Suppressor macrophage treated with lipopolysaccharide for 1 hour (primary cell): ENCODE data around the gene PDHX.
A peak's percentile ranks its signal among the peaks of the same experiment; 100 is the strongest.

Experiments used
- DNase-seq, 3 donors: peaks; one replicate each; pipeline ENCODE4 v3.0.0-alpha.2; 2020 to 2022

PDHX gene

DNA sequence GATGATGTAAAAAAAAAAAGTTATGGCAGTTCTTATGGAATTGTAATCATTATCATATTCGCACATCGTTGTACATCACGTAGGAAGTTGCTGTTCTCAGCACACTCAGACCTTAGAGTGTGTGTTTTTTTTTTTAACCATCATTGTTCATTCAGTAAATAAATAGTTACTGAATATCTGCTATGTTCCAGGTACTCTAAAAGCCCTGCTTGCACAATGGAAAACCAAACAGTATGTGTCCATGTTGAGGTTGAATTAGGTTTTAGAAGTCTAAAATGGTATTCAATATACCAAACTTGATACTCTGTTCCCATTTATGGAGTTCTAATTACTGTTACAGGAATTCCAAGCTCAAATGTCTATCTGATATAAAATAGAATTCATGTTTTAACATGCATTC is 41.2 kb downstream of the PDHX start:
- no peak for DNase-seq

DNA sequence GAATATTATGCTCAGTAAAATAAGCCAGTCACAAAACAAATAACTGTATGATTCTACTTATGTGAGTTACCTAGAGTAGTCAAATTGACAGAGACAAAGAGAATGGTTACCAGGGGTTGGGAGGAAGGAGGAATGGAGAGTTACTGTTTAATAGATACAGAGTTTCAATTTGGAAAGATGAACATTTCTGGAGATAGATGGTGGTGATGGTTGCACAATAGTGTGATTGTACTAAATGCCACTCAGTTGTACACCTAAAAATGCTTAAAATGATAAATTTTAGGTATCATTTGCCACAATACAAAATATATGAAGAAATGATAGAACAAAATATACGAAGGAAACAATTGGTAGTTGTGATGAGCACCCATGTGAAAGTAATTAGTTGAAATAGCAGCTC is 43.4 kb downstream of the PDHX start:
- no peak for DNase-seq

DNA sequence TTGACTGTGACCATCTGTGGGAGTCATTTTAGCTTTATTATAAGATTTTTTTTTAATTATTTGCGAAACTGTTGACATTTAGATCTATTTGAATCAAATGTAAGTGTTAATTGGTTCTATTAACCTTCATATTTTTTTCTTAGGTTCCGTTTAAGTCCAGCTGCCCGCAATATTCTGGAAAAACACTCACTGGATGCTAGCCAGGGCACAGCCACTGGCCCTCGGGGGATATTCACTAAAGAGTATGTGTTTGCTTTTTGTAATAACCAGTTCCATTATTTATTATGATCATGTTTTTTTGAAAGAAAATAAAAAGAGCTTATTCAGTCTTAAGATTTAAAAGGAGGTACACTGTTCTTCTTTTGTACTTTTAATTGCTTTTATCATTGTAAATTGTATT is 43.9 kb downstream of the PDHX start:
- no peak for DNase-seq

DNA sequence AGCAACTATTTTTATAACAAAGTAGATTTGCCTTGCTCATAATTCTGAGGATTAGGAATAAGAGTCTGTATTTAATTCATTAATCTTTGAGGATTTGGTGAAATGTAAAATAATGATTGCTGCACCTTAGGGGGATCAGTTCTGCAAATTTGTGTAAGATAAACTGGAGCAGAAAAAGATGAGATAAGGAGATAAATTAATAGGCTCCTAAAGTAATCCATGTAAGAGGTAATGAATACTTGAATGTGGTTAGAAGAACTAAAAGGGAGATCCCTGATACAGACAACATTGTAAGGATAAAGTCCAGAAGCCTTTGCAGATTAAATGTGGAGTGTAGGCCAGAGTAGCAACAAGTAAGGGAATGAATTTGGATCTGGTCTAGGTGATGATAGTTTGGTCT is 45.6 kb downstream of the PDHX start:
- no peak for DNase-seq

DNA sequence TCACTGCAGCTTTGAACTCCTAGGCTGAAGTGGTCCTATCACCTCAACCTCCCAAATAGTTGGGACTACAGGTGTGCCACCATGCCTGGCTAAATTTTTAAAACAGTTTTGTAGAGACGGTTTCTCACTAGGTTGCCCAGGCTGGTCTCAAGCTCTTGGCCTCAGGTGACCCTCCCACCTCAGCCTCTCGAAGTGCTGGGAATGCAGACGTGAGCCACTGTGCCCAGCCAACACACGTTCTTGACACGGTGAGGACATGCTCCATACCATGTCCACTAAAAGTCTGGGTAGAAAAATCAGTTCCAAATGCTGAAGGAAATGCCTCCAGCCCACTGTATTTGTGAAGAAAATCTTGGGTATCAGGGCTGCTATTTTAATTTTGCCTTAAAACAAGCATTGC is 46.9 kb downstream of the PDHX start:
- no peak for DNase-seq

DNA sequence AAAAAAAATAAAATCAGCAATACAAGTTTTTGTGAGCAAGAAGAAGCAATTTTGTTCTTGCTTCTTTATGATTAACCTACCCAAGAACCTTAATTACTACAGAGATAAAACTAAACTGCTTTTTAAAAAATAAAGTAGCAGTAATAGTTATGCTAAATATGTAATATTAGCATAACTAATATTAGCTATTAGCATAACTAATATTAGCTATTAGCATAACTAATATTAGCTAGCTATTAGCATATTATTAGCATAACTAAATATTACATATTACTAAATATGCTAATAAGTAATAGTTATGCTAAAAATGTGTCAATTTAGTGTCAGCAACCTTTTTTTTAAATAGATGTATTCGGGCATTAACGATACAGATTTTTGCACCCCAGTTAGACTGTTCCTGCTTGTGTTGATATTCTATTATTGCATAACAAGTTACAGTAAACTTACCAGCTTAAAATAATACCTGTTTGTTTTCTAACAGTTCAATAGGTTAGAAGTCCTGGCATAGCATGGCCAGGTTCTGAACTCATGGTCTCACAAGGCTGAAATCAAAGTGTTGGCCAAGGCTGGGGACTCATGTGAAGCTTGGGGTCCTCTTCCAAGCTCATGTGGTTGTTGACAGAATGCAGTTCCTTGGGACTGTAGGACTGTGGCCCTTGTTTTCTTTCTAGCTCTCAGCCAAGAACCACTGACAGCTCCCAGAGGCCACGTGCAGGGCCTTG is 48.4 kb downstream of the PDHX start:
- DNase-seq = no peak

DNA sequence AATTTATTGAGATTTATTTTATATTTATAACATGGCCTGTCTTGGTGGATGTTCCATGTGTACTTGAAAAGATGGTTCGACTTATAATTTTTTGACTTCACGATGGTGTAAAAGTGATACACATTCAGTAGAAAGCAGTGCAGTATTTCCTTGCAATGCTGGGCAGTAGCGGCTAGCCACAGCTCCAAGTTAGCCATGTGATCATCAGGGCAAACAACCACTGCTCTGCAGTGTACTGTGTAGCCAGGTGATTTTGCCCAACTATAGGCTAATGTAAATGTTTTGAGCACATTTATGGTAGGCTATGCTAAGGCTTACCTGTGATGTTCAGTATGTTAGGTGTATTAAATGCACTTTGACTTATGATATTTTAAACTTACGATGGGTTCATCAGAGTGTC is 52.4 kb downstream of the PDHX start:
- no peak for DNase-seq

DNA sequence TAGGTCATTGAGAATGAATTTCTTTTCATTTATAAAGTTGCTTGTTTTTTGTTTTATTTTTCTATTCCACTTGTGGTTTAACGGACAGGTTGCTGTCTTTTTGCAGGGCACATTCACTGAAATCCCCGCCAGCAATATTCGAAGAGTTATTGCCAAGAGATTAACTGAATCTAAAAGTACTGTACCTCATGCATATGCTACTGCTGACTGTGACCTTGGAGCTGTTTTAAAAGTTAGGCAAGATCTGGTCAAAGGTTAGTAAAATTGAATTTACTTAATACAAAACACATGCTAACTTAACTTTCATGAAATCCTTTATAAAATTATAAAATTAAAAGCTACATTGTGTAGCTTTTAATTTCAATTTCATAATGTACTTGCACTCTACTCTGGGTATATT is 53.6 kb downstream of the PDHX start:
- DNase-seq = no peak

DNA sequence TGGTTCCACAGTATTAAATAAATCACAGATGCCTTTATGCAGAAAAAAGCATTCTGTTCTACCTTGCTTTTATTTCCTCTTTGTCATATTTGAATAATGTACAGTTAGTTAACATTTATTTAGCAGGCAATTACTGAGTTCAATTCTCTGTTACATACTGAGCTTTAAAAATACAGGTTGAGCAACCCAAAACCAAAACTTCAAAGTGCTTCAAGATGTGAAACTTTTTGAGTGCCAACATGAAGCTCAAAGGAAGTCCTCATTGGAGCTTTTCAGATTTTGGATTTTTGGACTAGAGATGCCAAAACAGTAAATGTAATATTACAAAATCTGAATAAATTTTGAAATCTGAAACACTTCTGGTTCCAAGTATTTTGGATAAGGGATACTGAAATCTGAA is 54.1 kb downstream of the PDHX start:
- DNase-seq = no peak

DNA sequence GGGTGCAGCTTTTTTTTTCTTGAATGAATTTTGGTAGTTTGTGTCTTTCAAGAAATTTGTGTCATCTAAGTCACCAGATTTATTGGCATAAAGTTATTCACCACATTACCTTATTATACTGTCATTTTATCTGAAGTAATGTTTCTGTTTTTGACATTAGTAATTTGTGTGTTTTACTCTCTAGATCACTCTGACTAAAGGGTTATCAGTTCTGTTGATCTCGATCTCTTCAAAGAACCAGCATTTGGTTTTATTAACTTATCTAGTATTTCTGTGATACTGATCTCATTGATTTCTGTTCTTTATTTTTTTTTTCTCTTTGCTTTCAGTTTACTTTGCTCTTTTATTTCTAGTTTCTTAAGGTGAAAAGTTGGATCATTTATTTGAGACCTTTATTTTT is 55.5 kb downstream of the PDHX start:
- DNase-seq = no peak

DNA sequence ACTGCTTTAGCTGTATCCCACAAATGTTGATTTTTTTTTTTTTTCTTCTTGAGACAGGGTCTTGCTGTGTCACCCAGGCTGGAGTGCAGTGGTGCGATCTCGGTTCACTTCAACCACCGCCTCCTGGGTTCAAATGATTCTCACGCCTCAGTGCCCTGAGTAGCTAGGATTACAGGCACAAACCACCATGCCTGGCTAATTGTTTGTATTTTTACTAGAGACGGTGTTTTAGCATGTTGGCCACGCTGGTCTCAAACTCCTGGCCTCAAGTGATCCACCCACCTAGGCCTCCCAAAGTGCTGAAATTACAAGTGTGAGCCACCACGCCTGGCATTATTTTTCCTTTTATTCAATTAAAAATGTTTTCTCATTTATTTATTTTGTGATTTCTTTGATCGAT is 55.9 kb downstream of the PDHX start:
- no peak for DNase-seq

DNA sequence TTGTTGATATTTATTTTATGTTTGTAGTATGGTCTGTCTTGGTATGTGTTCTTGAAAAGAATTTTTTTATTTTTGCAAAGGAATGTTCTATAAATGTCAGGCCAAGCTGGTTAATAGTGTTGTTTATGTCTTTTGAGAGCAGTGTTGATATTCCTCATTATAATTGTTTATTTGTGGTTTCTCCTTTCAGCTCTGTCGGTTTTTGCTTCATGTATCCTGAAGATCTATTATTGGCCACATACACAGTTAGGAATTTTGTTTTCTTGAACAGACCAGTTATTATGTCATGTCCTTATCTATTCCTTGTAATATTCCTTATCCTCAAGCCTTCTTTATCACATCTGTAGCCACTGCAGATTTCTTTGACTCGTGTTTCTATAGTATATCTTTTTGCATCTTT is 56.5 kb downstream of the PDHX start:
- DNase-seq = no peak

DNA sequence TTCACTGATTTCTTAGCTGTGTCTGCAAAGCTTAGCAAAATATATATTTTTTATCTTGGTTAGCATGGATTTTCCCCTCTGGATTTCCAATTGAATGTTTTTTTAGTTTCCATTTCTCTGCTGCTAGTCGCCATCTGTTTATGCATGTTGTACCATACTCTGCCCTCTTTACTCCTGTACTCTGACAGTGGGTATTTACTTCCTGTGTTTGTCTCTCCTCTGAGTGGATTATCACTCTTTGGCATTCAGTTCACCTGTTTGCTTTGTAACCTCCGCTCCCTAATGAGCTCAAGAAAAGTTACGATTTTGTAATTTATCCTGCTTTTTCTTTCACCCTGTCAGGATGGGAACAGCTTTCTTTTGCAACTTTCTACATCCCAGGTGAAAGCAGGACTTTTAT is 59.1 kb downstream of the PDHX start:
- no peak for DNase-seq

DNA sequence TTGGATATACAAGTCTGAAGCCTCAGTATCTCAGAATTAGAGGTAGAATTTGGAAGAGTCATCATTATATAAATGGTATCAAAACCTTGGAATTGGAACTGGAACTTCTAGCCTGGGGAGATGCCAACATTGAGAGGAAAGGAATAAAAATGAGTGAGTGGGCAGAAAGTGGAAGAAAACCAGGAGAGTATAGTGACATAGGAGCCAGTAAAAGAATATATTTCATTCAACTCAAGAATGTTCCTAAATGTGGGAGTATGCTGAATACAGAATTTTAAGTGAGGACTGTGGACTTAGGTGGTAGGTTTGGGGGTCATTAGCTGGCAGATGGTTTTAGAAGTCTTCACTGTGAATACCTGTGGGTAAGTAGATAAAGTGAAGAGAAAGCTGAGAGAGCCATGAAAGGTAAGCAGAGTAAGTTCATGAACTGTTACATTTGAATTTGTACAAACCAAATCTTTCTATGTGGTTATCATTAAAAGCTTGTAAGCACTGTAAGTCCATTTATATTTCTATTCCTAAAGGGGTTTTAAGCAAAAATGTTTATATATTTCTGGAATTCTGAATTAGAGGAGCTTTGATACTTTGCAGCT is 60.2 kb downstream of the PDHX start:
- no peak for DNase-seq

DNA sequence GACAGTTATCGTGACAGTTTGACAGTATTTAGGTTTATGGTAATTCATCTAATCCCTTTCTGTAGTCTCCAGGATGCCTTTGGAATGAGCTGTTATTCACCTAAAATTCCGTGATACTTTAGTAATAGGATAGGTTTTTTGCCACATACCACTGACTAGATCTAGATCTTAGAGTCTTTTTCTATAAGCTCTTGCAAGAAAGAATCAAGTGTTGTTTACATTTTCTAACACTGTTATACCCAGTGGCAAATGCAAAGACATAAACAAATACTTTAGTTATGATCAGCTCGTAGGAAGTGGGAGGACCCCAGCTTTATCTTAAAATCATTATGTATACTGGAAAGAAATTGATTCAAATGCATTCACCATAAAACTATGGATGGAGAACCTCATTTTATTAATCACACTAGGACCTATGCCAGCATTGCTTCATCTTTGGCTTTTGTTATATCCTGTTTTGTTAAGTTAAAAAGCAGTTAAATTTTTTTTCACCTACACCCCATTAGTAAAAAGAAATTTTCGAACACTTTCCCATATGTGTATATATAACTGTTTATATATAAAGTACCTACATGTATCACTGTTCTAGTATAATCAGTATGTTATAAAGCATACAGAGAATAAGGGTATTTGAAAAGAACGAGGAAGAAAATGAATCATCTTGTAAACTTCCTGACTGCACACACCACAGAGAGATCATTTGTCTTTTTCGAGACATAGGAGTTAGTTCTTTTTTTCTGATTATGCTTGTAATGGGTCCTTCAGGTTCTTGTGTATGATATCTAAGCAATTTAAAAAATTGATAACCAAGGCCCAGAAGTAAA is 60.9 kb downstream of the PDHX start:
- peak; percentile 7 to 42 (median 31) for DNase-seq

DNA sequence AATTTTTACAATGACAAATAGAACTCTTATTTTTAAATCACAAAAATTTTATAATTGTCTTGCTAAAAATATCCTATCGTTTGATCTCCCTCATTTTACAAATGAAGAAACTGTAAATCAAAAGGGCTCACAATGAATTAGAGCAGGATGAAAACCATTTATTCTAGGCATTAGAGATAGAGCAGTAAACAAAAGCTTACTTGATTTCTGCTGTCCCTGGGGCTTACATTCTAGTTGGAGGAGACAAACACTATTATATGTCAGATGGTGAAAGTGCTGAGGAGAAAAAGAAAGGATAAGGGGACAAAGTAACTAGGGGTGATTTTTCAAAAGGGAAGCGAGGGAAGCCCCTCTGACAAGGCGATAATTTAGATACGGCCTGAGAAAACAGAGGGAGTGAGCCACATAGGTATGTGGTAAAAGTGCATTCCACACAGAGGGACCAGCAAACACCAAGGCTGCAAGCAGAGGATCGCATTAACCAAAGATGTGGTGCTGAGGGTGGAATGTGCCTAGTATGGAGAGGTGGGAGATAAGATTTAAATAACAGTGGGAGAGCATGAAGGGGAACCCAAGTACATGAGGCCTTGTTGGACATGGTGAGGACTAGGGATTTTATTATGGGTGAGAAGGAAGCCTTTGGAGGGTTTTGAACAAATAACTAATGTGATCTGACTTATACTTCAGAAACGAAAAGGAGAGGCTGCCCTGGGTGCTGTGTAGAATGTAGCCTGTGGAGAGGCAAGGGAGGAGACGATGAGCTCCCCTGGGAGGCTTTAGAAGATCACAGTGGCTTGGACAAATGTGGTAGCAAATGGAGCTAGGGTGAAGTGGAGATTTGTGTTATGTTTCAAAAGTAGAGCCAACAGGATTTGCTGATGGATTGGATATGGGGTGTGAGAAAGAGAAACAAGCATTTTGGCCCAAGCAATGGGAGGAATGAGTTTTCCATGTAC is 62.1 kb downstream of the PDHX start:
- no peak for DNase-seq

DNA sequence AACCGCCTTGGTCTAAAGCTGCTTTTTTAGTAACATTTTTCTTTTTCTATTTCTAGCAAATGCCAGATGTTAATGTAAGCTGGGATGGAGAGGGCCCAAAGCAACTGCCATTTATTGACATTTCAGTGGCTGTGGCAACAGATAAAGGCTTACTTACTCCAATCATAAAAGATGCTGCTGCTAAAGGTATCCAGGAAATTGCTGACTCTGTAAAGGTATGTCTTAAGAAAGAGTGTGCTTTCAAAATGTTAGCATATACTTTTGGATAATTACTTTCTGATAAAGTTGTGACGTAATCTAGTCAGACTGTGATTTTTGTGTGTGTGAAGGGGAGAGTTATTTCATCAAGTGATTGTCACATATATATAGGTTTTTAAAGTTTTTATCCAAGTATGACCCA is 68.1 kb downstream of the PDHX start:
- DNase-seq = no peak

DNA sequence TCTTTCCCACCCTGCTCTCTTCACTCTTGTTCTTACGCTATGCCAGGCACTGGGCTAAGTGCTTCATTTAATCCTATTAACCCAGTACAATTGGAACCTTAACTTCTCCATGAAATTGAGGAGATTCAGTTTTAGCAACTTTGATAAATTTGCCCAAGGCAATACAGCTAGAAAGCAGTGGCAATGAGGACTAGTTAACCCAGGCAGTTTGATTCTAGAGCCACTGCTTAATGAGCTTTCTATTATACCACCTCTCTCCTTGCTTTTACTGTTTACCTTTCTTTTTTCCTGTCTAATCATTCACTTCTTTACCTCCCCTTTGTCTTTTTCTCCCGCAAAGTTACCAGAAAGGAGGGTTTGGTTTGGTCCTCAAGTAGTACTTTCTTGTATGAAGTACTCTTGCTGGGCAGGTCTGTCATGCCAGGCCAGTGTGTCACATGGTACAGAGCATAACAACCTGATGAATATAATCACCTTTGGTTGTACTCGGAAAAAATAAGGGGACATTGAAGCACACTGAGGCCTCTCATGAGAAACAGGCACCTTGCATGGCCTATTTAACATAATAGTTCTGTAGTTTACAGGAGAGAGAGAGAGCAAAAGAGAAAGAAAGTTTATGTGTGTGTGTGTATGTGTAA is 70.6 kb downstream of the PDHX start:
- DNase-seq = no peak

DNA sequence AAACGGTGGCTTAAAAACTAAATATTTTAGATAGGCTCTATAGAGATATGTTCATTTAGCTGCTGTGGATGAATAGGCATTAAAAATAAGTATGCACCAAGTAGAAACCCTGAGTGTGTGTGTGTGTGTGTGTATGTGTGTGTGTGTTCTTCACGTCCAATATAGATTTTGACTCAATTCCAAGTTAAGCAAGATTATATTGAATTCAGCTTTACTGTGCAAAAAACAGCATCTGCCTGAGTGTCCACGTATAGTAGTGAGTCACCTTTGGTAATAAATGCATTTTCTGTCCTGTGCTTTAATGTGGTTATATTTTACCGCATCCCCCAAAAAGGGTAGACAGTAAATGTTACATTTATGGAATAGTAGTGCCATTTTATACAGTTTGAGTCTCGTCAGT is 71.2 kb downstream of the PDHX start:
- DNase-seq = no peak

DNA sequence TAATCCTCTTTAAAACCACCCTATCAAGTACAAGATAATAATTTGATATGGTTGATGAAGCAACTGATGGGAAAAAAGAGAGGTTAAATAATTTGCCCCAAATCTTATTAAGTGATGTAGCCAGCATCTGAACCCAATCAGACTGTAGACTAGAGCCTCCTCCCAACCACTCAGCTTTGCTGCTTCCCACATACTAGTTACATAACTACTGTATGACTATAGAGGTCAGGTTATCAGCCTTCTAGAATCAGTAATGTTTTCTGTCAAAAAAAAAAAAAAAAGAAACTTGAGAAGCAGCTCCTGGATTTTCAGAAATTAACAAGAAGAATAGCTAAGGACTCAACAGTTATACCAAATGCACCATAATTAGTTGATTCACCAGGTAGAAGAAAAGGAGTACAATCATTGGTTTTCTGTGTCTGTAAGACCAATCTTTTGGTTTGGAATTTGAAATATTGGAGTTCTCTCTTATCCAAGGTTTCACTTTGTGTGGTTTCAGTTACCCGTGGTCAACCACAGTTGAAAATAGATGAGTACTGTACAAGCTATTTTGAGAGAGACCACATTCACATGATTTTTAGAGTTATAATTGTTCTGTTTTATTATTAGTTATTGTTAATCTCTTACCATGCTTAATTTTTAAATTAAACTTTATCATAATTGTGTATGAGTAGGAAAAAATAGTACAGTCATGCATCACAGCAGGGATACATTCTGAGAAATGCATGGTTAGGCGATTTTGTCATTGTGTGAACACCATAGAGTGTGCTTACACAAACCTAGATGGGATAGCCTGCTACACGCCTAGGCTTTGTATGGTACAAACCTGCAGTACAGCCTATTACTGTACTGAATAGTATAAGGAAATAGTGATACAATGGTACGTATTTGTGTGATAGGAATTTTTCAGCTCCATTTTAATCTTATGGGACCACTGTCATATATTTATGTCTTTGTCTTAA is 72.2 kb downstream of the PDHX start:
- peak in 1 of 3 donors; percentile 49 for DNase-seq

DNA sequence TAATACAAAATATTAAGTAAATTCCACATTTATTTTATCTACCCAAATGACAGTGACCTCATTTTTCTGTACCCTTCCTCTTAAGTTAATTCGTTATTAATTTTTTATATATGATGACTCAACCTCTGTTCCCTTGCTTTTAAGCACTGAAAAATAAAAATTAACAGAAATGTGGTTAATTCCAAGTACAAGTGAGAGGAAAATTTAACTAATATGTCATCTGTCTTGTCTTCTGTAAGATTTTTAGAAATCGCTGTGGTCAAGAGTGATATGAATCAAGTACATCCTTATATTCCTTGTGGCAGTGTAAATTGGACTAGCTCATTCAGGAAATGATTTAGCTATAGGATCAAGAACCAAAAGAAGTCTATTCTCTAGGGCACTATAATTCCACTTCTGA is 74.5 kb downstream of the PDHX start:
- no peak for DNase-seq
